Measurements from ENCODE around the gene PSMB5.

PSMB5 gene

DNA sequence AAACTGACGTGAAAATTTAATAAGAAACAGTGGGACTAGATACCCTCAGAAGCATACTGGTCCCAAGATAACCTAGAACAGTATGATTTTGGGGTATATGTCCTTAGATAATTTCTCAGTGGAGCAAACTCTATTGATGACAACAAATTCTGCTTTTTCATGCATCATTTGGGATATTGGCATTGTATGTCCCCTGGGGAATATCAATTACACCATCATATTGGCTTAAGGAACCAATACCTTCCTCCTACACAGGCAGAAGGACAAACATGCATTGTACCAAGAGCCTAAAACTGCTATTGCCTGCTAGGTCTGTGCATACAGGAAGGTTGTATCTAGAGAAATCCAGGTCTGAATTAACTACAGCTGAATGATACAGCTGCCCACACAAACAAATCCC, 40.2 kb upstream of the PSMB5 start:
- DNase-seq (ENCODE audit: low spot score) = no peak
- in situ Hi-C loops (cut with MboI; ENCODE audit: low pct_unique_long_range_greater_than_20kb, low sequenced_read_pairs, unreplicated experiment) = no loop called here
- TF ChIP-seq, protein P1, sequence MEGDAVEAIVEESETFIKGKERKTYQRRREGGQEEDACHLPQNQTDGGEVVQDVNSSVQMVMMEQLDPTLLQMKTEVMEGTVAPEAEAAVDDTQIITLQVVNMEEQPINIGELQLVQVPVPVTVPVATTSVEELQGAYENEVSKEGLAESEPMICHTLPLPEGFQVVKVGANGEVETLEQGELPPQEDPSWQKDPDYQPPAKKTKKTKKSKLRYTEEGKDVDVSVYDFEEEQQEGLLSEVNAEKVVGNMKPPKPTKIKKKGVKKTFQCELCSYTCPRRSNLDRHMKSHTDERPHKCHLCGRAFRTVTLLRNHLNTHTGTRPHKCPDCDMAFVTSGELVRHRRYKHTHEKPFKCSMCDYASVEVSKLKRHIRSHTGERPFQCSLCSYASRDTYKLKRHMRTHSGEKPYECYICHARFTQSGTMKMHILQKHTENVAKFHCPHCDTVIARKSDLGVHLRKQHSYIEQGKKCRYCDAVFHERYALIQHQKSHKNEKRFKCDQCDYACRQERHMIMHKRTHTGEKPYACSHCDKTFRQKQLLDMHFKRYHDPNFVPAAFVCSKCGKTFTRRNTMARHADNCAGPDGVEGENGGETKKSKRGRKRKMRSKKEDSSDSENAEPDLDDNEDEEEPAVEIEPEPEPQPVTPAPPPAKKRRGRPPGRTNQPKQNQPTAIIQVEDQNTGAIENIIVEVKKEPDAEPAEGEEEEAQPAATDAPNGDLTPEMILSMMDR (IDR thresholded peaks at IDR 0.05; ENCODE audit: extremely low read depth, insufficient read depth, missing control alignments) = no peak

DNA sequence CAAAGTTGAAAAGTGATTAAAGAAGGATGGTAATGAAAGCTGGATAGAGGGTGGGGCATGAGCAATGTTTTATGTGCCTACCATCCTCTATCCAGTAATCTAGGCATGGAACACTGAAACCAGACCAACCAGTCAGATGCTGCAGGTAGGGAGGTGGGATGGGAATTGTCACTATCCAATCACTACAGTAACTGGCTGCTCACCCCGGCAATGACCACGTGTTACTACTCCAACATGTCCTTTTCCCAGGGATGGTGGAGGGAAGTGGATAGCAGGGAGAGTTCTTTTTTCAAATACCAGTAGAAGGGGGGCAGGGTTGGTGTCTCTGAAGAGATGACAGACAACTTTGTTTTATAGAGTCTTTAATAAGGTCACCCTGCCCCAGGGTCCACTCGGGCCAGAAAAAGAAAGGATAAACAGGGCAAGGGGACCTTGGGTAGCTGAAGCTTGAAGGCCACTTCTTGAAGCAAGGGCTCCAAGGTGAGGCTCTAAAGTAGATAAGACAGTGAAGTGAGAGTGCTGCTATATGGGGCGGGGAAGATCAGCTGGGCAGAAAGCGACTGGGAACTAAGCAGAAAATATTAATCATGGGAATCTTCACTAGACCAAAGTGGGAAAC, 37.3 kb upstream of the PSMB5 start:
- TF ChIP-seq, protein P1 (IDR thresholded peaks at IDR 0.05; ENCODE audit: extremely low read depth, insufficient read depth, missing control alignments) = no peak
- no peak for DNase-seq (ENCODE audit: low spot score)
- in situ Hi-C loops (cut with MboI; ENCODE audit: low pct_unique_long_range_greater_than_20kb, low sequenced_read_pairs, unreplicated experiment) = no loop called here

DNA sequence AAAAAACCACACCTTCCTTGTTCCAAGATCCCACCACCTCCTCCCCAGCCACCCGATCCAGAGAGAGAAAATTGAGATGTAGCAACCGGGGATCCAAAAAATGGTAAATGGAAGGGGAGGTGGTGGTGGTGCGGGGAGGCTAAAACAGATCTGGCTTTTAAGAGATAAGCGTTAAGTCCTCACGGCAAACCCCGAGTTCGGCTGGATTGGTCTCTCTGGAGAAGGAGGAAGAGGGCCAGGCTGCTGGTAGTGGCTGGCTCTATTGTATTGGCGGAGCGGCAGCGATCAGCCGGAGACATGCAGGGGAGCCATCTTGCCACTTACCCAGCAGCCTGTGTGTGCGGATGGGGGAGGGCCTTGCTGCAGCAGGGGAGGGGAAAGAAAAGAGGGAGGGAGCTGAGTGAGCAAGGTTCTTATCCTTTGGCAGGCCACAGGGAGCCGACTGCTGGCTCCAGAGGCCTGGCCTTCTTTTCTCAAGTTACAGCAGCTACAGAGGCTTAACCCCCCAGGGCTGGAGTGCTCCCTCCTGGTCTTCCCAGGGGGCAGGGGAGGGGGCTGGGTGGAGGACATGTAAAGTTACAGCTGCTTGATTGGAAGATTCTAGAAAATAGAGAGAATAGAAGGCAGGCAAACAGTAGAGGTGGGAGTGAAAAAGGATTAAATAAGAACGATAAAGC, 36.7 kb upstream of the PSMB5 start:
- in situ Hi-C loops (cut with MboI; ENCODE audit: low pct_unique_long_range_greater_than_20kb, low sequenced_read_pairs, unreplicated experiment) = no loop called here
- TF ChIP-seq, protein P1 (IDR thresholded peaks at IDR 0.05; ENCODE audit: extremely low read depth, insufficient read depth, missing control alignments) = no peak
- DNase-seq (ENCODE audit: low spot score) = peak; percentile 87

DNA sequence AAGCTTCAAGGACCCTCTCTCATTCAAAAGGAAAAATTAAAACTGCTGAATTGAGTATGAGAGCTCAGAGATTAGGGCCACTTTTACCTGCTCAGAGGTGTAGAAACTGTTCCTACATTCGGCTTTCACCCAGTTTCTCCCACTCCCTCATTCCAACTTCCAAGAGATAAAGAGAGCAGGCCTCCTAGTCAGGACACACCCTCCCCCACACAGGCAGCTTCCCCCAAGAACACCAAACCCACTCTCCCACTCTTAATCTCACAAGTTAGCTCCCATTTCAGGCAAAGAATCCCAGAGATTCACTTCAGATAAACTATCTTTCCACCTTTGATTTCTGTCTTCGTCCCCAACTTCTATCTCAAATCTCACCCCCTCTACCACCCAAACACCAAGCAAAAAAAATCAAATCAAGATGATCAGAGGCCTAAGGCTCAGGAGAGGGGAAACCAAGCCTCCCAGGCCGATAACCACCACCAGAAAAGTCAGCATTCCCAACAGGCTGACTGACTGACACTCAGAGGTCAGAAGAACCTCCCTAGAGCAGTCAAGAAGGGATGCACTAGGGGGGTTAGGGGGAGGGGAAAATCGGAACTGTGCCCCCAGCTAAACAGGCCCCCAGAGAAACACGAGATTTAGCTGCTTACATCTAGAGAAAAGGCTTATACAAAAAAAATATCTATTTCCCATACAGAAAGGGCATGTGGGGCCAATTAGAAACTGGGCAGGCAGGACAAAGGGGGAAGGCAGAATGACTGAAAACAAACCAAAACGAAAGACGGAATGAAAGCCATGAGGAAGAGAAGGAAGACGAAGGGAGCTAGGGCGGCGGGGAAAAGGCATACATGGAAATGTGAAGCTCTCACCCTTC, 35.8 kb upstream of the PSMB5 start:
- in situ Hi-C loops (cut with MboI; ENCODE audit: low pct_unique_long_range_greater_than_20kb, low sequenced_read_pairs, unreplicated experiment) = no loop called here

DNA sequence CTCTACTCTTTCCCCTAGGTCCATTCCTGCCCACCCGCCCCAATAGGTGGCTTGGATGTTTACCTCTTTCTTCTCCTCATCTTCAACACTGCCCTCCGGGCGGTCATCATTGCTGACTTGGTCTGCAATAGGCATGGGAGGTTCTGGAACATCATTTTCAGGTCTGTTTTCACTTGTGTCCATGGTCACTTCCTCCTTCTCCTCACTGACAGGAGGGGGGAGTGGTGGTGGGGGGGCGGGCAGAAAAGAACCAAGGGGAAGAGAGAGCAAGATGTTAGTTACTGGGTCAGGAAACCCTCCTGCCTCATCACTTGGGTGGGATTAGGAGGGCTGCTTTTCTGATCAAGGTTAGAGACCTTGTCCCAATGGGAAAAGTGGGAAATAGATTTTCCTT, 34.7 kb upstream of the PSMB5 start:
- in situ Hi-C loops (cut with MboI; ENCODE audit: low pct_unique_long_range_greater_than_20kb, low sequenced_read_pairs, unreplicated experiment) = no loop called here
- TF ChIP-seq, protein P1 (IDR thresholded peaks at IDR 0.05; ENCODE audit: extremely low read depth, insufficient read depth, missing control alignments) = no peak
- DNase-seq (ENCODE audit: low spot score) = no peak

More for the DNA sequence above, 35.8 kb upstream of the PSMB5 start:
- peak; percentile 11 for DNase-seq (ENCODE audit: low spot score)
- TF ChIP-seq, protein P1 (IDR thresholded peaks at IDR 0.05; ENCODE audit: extremely low read depth, insufficient read depth, missing control alignments) = no peak

DNA sequence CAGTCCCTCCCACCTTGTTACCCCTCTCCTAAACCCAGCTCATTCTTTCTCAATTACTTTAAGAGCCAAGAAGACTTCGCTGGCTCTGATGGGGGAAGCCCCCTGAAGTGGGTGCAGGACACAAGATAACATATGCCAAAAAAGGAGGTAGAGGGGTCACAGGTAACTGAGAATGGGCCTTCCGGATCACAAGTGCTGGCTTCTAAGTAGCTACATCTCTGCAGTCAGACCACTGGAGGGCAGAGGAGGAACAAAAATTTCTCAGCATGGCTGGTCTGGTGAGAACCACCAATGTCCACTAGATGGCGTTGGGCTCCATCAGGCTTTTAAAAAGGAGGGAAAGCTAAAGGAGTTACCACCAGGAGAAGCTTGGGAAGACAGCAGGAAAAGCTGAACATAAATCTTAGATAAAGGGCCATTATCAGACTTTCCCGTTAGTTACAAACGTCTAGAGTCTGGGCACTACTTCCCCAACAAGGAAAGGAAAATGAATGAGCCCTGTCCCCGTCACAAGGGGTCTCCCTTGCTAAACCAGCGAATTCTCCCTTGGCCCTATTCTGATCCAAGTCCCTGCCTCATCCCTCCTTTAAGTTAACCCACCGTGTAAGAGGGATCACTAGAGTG, 34.2 kb upstream of the PSMB5 start:
- DNase-seq (ENCODE audit: low spot score) = peak; percentile 93
- in situ Hi-C loops (cut with MboI; ENCODE audit: low pct_unique_long_range_greater_than_20kb, low sequenced_read_pairs, unreplicated experiment) = no loop called here

More for the DNA sequence above, 34.2 kb upstream of the PSMB5 start:
- TF ChIP-seq, protein P1 (IDR thresholded peaks at IDR 0.05; ENCODE audit: extremely low read depth, insufficient read depth, missing control alignments) = peak; percentile 95
